HEK293 (cell line): ENCODE results near the gene PITPNM3.

Experiments
- CTCF ChIA-PET: fragments of 350-600 bp; formaldehyde crosslinking; extraction: SDS; loops from one replicate; lab custom pipeline; 2021; ENCODE audit warnings: antibody characterized with exemption; lab: Yijun Ruan, JAX
- POLR2A ChIA-PET: fragments of 300-600 bp; formaldehyde crosslinking; extraction: SDS; loops from one replicate; lab custom pipeline; 2020; ENCODE audit warnings: antibody characterized with exemption, inconsistent platforms; lab: Yijun Ruan, JAX
- H3K27ac ChIP-seq: fragments of 200-500 bp; sonication (Bioruptor generic); 2 replicates; pipeline ENCODE4 v1.5.1; 2014; ENCODE audit warnings: low read depth, low read length, control low read depth, inconsistent platforms; ENCODE audit errors: extremely low read depth
- H3K36me3 ChIP-seq, 2 experiments: fragments of 200-500 bp in 1 of 2; sonication (Bioruptor generic) in 1 of 2; 1 replicate in 1 of 2; 2 replicates in 1 of 2; pipeline ENCODE4 v1.5.1; 2014 to 2017; ENCODE audit warnings: inconsistent platforms in 2 of 2, low read length in 2 of 2; ENCODE audit not compliant: control insufficient read depth in 2 of 2, insufficient read depth in 1 of 2
- H3K4me1 ChIP-seq: fragments of 200-500 bp; sonication (Bioruptor generic); 2 replicates; pipeline ENCODE4 v1.5.1; 2014; ENCODE audit warnings: mild to moderate bottlenecking, low read length, inconsistent platforms; ENCODE audit not compliant: control insufficient read depth, insufficient read depth
- H3K4me3 ChIP-seq: 2 replicates; pipeline ENCODE4 v1.5.1; 2011; ENCODE audit warnings: low read depth, mild to moderate bottlenecking, control low read depth, low read length, moderate library complexity
- H3K9me3 ChIP-seq: fragments of 200-500 bp; sonication (Bioruptor generic); 2 replicates; pipeline ENCODE4 v1.5.1; 2014; ENCODE audit warnings: low read depth, low read length, inconsistent platforms; ENCODE audit not compliant: control insufficient read depth, insufficient read depth
- AEBP2 ChIP-seq: fragments of 450-650 bp; formaldehyde crosslinking; IDR thresholded peaks from 2 replicates; pipeline ENCODE4 v1.5.1; 2016; ENCODE audit warnings: missing biosample characterization, missing genetic modification characterization, borderline replicate concordance
- ATF2 ChIP-seq: fragments of 450-650 bp; formaldehyde crosslinking; IDR thresholded peaks from 2 replicates; pipeline ENCODE4 v1.5.1; 2016; ENCODE audit warnings: missing biosample characterization, missing genetic modification characterization, low read depth
- HIC1 ChIP-seq: fragments of 450-650 bp; formaldehyde crosslinking; IDR thresholded peaks from 2 replicates; pipeline ENCODE4 v1.5.1; 2016; ENCODE audit warnings: missing biosample characterization, missing genetic modification characterization
- KLF17 ChIP-seq: fragments of 450-650 bp; formaldehyde crosslinking; IDR thresholded peaks from 2 replicates; pipeline ENCODE4 v1.5.1; 2016; ENCODE audit warnings: missing biosample characterization, missing genetic modification characterization
- OVOL3 ChIP-seq: fragments of 450-650 bp; formaldehyde crosslinking; IDR thresholded peaks from 2 replicates; pipeline ENCODE4 v1.5.1; 2016; ENCODE audit warnings: missing biosample characterization, missing genetic modification characterization
- PATZ1 ChIP-seq: fragments of 450-650 bp; formaldehyde crosslinking; IDR thresholded peaks from 2 replicates; pipeline ENCODE4 v1.5.1; 2016; ENCODE audit warnings: missing biosample characterization, missing genetic modification characterization
- ZBTB1 ChIP-seq: fragments of 450-650 bp; formaldehyde crosslinking; IDR thresholded peaks from 2 replicates; pipeline ENCODE4 v1.5.1; 2016; ENCODE audit warnings: missing biosample characterization, missing genetic modification characterization
- ZNF112 ChIP-seq: fragments of 450-650 bp; formaldehyde crosslinking; IDR thresholded peaks from 2 replicates; pipeline ENCODE4 v1.5.0; 2017; ENCODE audit warnings: missing biosample characterization, missing genetic modification characterization
- ZNF19 ChIP-seq: fragments of 450-650 bp; formaldehyde crosslinking; IDR thresholded peaks from 2 replicates; pipeline ENCODE4; 2016; ENCODE audit warnings: missing biosample characterization, missing genetic modification characterization, low read depth
- ZNF24 ChIP-seq: fragments of 450-650 bp; formaldehyde crosslinking; IDR thresholded peaks from 2 replicates; pipeline ENCODE4 v1.5.1; 2016; ENCODE audit warnings: missing biosample characterization, missing genetic modification characterization
- ZNF324 ChIP-seq: fragments of 450-650 bp; formaldehyde crosslinking; IDR thresholded peaks from 2 replicates; pipeline ENCODE4 v1.5.1; 2016; ENCODE audit warnings: missing biosample characterization, missing genetic modification characterization
- ZNF544 ChIP-seq: fragments of 450-650 bp; formaldehyde crosslinking; IDR thresholded peaks from 2 replicates; pipeline ENCODE4 v1.5.0; 2017; ENCODE audit warnings: missing biosample characterization, missing genetic modification characterization
- ZNF623 ChIP-seq: fragments of 450-650 bp; formaldehyde crosslinking; IDR thresholded peaks from 2 replicates; pipeline ENCODE4 v1.5.1; 2016; ENCODE audit warnings: missing biosample characterization, missing genetic modification characterization
- ZNF670 ChIP-seq: fragments of 450-650 bp; formaldehyde crosslinking; IDR thresholded peaks from 2 replicates; pipeline ENCODE4 v1.5.1; 2016; ENCODE audit warnings: missing biosample characterization, missing genetic modification characterization, low read depth
- ZNF692 ChIP-seq: fragments of 450-650 bp; formaldehyde crosslinking; IDR thresholded peaks from 2 replicates; pipeline ENCODE4 v1.5.1; 2016; ENCODE audit warnings: missing biosample characterization, missing genetic modification characterization
- ZNF747 ChIP-seq: fragments of 450-650 bp; formaldehyde crosslinking; IDR thresholded peaks from 2 replicates; pipeline ENCODE4 v1.5.1; 2016; ENCODE audit warnings: missing biosample characterization, missing genetic modification characterization
- ZNF791 ChIP-seq: fragments of 450-650 bp; formaldehyde crosslinking; IDR thresholded peaks from 2 replicates; pipeline ENCODE4 v1.5.1; 2016; ENCODE audit warnings: missing biosample characterization, missing genetic modification characterization

Gene PITPNM3

GRCh38 chr17:6536053-6536452, 20.3 kb downstream of the PITPNM3 start:
- no peaks in the 10 kb centered on the region for H3K4me1 ChIP-seq
- peaks cover 0 to 2% of the 10 kb centered on the region in 2 experiments; a peak in 1 of 3 replicates for H3K36me3 ChIP-seq
- CTCF ChIA-PET, result no interaction called here
- H3K27ac ChIP-seq, result no peak overlapping the region
- H3K4me3 ChIP-seq, result no peak overlapping the region
- POLR2A ChIA-PET, result no interaction called here
- TF ChIP-seq ZNF24 (tag by site-specific recombination) (no peak), HIC1 (no peak), ZNF324 (tag by site-specific recombination) (no peak), ATF2 (tag by site-specific recombination) (no peak)
- H3K9me3 ChIP-seq, result no peaks in the 10 kb centered on the region

GRCh38 chr17:6534846-6535514, 21.4 kb downstream of the PITPNM3 start:
- ChIA-PET CTCF (no interaction called here), POLR2A (no interaction called here)
- Histone ChIP-seq H3K36me3 (peaks cover 0 to 2% of the 10 kb centered on the region in 2 experiments; a peak in 1 of 3 replicates), H3K4me1 (no peaks in the 10 kb centered on the region)
- no peak for TF ChIP-seq OVOL3 (tag by site-specific recombination)
- TF ChIP-seq, all 188 proteins: peak for 0
- Histone ChIP-seq H3K27ac (no peak overlapping the region), H3K9me3 (no peaks in the 10 kb centered on the region), H3K4me3 (no peak overlapping the region)

- Histone ChIP-seq H3K9me3 (no peaks in the 10 kb centered on the region), H3K36me3 (no peaks in the 10 kb centered on the region), H3K27ac (no peak overlapping the region), H3K4me3 (no peak overlapping the region)
- CTCF ChIA-PET, result interaction anchor here (0.6 kb wide), 1 partner anchor 321 kb away, joined by 5 read pairs; no protein-coding TSS in a partner anchor
- POLR2A ChIA-PET, result no interaction called here
- no peak for TF ChIP-seq ZNF747
- TF ChIP-seq, all 188 proteins: peak for 0
- H3K4me1 ChIP-seq, result no peaks in the 10 kb centered on the region
Measured at GRCh38 chr17:6532441-6532885, 23.9 kb downstream of the PITPNM3 start.

GRCh38 chr17:6531575-6531974, 24.8 kb downstream of the PITPNM3 start:
- Histone ChIP-seq H3K4me3 (no peak overlapping the region), H3K36me3 (no peaks in the 10 kb centered on the region), H3K4me1 (no peaks in the 10 kb centered on the region), H3K27ac (no peak overlapping the region), H3K9me3 (no peaks in the 10 kb centered on the region)
- ChIA-PET CTCF (interaction anchor here (0.6 kb wide), 1 partner anchor 322 kb away, joined by 5 read pairs; no protein-coding TSS in a partner anchor), POLR2A (no interaction called here)
- TF ChIP-seq ZNF112 (tag by site-specific recombination) (no peak), KLF17 (tag by site-specific recombination) (no peak), ZNF791 (tag by site-specific recombination) (no peak), PATZ1 (tag by site-specific recombination) (no peak), ZNF670 (tag by site-specific recombination) (no peak), ZNF19 (tag by site-specific recombination) (no peak), AEBP2 (tag by site-specific recombination) (no peak), ZNF692 (tag by site-specific recombination) (no peak), ZNF544 (tag by site-specific recombination) (no peak), ZNF623 (tag by site-specific recombination) (no peak), ZBTB1 (no peak)
